NCI-H446 treated with DMSO at 0.1 percent for 48 hours (cell line): ENCODE data around the gene SPCS3.
"Not testable (repeated sequence)": the region's sequence is repeated elsewhere in the genome, so short reads cannot be mapped to it uniquely, and the experiment has no call there.

Source experiments
- DNase-seq: peaks from one replicate; lab custom pipeline; 2025; lab: John Stamatoyannopoulos, UW

The SPCS3 gene

GRCh38 chr4:176346836-176347235, 27.1 kb downstream of the SPCS3 start:
- not testable (repeated sequence) for DNase-seq

- DNase-seq = no peak
Measured at GRCh38 chr4:176350671-176351070, 30.9 kb downstream of the SPCS3 start.

GRCh38 chr4:176354884-176355283, 35.1 kb downstream of the SPCS3 start:
- DNase-seq = no peak

DNA sequence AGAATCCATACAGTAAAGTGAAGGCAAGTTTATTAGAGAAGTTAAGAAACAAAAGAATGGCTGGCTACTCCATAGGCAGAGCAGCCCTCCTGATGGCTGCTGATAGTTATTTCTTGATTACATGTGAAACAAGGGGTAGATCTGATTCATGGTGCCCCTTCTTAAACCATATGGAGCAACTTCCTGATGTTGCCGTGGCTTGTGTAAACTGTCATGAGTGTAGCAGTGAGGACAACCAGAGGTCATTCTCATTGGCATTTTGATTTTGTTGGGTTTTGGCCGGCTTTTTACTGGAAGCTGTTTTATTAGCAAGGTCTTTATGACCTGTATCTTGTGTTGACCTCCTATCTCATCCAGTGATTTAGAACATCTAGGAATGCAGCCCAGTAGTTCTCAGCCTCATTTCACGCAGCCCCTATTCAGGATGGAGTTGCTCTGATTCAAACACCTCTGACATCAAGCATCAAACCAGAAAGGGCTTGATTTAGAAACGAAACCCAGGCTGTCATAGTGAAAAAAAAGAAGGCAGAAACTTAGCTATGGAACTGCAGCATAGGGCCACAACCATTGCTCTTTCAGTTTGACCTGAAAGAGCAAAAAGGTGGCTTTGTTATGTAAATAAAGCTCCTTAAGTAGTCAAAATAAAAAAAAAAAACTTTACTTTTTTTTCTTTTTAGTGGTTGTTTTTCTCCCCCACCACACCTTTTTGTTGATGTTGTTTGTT, 37.8 kb downstream of the SPCS3 start:
- no peak for DNase-seq

DNA sequence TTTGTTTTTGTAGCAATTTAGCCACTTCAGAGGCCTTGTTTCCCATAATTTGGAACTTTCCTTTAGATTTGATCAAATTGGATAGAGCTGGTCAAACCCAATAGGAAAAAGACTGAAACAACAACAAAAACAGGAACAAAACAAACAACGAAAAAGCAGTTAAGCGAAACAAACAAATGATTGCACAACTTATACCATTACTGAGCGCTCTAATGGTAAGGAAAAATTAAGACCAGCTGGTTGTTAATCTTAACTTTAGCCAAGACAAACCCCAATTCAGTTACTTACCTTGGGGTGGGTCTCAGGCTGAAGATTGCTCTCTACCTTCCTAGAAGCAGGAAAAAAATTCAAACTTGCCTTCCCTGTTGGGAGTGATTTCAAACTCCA, 38.3 kb downstream of the SPCS3 start:
- DNase-seq = no peak

GRCh38 chr4:176359590-176359989, 39.8 kb downstream of the SPCS3 start:
- DNase-seq = no peak

DNA sequence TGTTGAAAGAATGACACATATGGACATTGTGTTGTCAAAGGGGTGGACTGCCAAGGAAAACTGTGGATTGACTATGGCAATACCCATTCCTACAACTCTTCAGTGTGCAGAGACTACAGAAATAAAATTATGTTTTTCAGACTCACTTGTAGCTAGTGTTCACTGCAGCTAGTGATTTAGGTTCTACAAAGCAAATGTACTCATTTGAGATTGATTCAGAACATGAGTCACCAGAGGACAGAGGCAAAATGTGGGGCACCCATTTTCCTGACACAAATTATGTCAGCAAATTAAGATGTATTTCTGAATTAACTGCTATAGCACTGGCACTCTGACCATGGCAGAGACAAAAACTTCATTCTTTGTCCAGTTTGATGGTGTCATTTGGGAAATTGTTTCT, 40.7 kb downstream of the SPCS3 start:
- no peak for DNase-seq

- no peak for DNase-seq
Measured at GRCh38 chr4:176363072-176363471, 43.3 kb downstream of the SPCS3 start.

- DNase-seq = no peak
Measured at GRCh38 chr4:176367771-176368465, 48.2 kb downstream of the SPCS3 start.

- no peak for DNase-seq
Measured at GRCh38 chr4:176376032-176376614, 56.4 kb downstream of the SPCS3 start.

DNA sequence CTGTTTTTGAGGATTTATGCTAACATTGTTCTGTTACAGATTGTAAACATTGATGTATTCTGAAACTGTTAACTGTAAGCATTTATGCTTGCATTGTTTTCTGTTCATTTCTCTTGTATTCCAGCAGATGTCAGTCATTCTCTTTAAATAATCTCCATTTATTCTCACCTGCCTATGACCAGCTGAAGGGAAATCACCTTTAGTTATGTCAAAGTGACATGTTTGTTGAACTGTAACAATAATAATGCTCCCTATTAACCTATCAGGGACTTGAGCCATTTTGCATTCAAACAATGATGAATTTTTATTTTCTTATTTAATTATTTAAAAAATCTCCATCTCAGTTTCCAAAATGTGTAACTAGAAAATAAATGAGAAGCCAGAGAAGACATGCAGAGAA, 58.0 kb downstream of the SPCS3 start:
- DNase-seq = no peak

DNA sequence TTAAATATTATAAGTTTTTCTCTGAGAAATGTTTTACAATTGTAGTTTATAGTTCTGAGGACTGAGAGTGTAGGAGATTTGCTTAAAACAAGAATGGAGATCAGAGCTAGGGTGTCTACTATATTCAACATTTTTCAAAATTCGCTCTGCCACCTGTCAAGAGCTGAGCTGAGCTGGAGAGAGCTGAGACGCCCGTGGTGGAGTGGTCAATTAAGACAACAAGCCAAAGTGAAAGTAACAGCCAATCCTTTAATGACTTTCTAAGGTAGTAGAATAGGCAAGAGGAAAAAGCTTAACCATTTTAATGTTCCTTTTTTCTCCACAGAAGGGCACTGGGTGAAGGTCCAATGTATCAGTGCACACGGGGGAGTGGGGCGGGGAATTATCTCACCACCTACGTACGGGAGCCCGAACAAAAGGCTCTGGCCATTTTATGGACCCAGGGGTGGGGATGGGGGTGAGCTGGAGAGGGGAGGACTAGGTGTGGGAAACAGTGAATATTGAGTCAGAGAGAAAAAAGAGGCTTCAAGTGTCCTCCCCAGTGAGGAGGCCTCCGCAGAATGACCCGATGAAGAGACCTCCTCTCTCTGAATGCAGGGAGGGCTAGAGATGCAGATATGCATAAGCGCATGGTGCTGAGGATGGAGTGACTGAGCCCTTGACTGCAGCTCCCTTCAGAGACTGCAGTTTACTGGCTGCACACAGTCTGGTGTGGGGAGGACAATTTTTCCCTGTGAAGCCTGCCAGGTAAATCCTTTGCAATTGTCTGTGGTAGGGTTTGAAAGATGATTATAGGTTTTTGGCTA, 60.8 kb downstream of the SPCS3 start:
- DNase-seq = no peak
